HEK293T (cell line): ENCODE data around the gene GRAMD2B.

Source experiments
- BHLHE40 ChIP-seq: fragments of 450-650 bp; IDR thresholded peaks from 2 replicates; pipeline ENCODE4 v1.6.1; 2016; ENCODE audit warnings: mild to moderate bottlenecking, moderate library complexity, borderline replicate concordance
- ELF4 ChIP-seq: fragments of 450-650 bp; IDR thresholded peaks from 2 replicates; pipeline ENCODE4 v1.6.1; 2017; ENCODE audit warnings: antibody characterized with exemption
- TF ChIP-seq, protein P1 (sequence below): fragments of 450-650 bp; IDR thresholded peaks from 2 replicates; pipeline ENCODE4 v1.6.1; 2016

DNA sequence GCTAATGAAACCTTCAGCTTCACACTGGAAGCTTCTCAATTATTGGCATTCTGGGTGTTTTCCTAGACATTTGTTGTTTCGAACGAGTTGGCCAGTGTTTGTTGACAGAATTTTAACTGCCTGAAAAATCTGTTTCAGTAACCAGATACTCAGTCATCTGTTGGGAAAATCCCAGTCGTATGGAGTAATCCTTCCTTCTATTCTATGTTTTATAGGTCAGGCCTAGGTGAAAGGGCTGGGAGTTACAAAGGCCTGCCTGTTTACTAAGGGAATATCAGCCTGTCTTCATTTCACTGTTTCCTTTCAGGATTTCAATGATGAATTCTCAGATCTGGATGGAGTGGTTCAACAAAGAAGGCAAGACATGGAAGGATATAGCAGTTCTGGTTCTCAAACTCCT is 59.9 kb downstream of the GRAMD2B start:
- TF ChIP-seq BHLHE40 (no peak), ELF4 (no peak)
- TF ChIP-seq, protein P1, sequence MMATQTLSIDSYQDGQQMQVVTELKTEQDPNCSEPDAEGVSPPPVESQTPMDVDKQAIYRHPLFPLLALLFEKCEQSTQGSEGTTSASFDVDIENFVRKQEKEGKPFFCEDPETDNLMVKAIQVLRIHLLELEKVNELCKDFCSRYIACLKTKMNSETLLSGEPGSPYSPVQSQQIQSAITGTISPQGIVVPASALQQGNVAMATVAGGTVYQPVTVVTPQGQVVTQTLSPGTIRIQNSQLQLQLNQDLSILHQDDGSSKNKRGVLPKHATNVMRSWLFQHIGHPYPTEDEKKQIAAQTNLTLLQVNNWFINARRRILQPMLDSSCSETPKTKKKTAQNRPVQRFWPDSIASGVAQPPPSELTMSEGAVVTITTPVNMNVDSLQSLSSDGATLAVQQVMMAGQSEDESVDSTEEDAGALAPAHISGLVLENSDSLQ, result peak; percentile 22; the same call in 1 of the 2 replicates
